CD1c-positive myeloid dendritic cell (primary cell): ENCODE data around the gene APBB2.
A peak's percentile ranks its signal among the peaks of the same experiment; 100 is the strongest.
"Not testable (repeated sequence)": the region's sequence is repeated elsewhere in the genome, so short reads cannot be mapped to it uniquely, and the experiment has no call there.

ENCODE experiments used
- DNase-seq: peaks from one replicate; pipeline ENCODE4 v3.0.0-alpha.2; 2016; ENCODE audit errors: extremely low spot score

Gene APBB2

DNA sequence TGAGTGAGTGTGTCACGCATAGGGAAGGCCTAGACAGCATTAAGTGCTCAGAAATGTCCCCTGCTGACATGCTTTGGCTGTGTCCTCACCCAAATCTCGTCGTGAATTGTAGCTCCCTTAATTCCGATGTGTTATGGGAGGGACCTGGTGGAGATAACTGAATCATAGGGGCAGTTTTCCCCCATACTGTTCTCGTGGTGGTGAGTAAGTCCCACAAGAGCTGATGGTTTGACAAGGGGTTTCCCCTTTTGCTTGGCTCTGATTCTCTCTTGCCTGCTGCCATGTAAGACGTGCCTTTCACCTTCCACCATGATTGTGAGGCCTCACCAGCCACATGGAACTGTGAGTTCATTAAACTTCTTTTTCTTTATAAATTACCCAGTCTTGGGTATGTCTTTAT is 386.6 kb downstream of the APBB2 start:
- DNase-seq: no peak

DNA sequence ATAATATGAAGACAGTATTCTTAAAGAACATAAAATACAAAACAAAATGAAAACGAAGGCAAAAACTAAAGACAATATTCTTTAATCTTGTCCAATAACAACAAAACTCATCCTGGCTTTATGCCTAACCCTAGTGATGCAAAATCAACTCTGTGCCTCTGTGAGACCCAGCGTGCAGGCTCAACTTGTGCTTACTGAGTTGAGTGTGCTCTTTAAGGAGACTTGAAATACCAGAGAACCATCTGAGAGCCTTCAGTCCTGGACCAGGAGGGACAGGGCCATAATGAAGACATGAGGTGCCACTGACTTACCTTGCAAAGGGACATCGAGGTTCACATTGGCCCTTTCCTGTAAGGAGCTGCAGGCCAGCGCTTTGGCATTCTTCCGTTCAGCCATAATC is 387.5 kb downstream of the APBB2 start:
- no peak for DNase-seq

DNA sequence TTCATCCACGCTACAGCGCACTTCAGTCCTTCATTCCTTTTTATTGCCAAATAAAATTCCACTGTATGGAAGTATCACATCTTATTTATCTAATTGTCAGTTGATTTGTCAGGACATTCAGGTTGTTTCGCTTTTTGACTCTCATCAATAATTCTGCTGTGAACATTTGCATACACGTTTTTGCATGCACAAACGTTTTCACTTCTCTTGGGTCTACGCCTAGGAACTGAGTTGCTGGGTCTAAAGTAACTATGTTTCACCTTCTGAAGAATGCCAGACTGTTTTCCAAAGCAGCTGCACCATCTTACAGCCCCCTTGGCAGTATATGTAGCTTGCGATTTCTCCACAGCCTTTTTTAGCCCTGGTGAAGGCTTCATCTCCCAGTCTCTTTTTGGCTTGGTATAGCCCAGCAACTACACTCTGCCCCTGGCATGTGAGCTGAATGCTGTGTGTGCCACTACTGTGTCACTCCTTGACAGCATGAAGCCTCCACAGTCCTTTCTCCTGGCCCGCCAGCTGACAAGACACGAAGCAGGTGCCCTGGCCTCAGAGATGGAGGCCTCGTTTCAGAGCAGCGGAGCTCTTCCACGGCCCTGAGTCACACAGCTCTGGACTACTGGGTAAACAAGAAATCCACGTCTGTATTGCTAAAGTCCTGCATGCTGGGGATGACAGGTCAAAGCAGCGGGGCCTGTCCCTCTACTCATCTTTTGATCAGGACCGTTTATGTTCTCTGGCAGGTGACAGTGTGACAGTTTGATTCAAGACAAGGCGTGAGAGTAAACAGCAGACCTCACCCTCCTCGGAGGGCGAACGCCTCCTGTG is 389.1 kb downstream of the APBB2 start:
- no peak for DNase-seq

GRCh38 chr4:40822420-40823166 is 391.7 kb downstream of the APBB2 start:
- DNase-seq: no peak

DNA sequence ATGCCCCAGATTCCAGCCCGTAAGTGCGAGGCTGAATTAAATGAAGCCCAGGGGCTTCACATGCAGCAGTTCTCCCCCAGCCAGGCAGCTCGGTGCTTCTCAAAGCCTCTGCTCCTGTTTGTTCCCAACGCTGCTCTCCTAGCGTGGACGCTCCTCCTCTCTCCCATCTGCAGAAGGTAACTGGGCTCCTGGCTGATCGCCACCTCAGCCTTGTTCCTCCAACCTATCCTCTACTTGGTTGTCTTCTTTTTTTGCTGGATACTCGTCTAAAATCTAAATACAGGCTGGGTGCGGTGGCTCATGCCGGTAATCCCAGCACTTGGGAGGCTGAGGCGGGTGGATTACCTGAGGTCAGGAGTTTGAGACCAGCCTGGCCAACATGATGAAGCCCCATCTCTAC is 394.2 kb downstream of the APBB2 start:
- no peak for DNase-seq

GRCh38 chr4:40817157-40817556 is 397.2 kb downstream of the APBB2 start:
- not testable (repeated sequence) for DNase-seq

DNA sequence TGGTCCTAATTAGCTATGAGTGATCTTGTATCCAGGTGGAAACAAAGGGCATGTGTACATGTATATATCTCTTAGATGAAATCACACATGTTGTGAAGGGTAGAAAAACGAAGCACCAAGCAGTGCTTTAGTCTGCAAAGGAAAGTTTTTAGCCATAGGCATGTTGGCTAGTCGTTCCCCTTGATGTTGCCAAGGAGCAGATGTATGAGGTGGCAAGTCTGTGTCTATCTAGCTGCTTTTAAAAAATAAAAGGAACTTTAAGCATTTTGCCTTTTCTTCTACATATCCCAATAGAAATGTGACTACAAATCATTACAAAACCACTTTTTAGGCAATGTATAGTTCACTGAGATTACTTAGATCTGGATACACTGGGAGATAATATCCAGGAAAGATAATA is 401.5 kb downstream of the APBB2 start:
- peak; percentile 17 for DNase-seq

DNA sequence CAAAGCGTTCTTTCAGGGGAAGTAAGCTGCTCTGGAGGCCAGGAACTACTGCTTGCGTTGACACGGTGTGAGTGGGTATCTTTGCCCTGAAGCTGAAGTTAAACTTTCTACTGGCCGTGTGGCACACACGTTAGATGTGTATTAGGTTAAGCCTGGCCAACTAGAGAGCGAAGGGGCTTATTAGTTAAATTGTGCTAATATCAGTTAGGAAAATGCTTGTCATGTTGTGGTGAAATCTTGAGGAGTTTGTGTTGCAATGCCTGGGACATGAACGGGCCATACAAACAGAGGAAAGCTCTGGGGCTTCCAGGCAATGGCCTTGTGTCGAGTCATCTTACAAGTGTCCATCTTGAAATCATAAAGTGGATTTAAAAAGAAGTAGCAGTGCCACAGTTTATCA is 402.0 kb downstream of the APBB2 start:
- peak; percentile 64 for DNase-seq

- peak; percentile 88 for DNase-seq
Measured at GRCh38 chr4:40811956-40812355, 402.4 kb downstream of the APBB2 start.

DNA sequence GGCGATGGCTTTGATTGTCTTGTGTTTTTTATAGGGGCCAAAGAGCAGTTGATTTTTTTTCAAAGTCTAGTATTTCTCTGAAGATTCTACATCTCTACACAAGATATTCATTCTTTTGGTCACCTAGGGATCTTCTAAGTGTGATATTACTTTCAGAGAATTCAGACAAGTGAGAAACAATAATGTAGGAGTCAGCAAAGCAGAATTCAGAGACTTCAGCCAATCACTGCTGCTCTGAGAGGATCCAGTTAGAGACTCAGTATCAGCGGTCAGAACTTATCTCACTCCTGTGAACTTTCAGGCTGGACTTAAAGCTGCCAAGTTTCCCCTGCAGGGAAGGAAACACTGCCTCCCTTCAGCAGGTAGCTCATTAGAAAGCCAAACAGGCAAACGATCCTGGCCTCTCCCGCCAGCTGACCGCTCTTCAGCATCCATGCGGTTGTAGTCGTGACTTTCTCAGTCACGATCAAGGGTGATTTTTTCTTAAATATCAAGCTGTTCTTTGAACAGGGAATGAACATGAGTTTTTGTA is 405.4 kb downstream of the APBB2 start:
- no peak for DNase-seq

DNA sequence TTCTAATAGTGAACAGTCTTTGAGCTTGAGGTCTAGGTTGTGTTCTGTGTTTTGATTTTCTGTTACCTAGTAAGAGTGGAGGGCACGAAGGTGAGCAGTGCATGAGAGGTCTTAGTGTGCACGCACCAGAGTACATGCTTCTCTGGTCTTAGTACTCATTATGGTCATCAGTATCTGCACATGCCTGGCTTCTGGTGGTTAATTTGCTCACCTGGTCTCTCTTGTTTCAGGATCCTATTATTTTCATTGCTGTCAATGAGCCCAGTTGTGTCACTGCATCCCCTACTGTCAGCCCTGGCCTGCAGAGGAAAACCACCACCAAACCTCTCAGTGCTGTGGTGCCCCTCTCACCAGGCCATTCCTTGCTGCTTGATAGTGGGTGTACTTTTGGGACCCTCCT is 409.7 kb downstream of the APBB2 start:
- no peak for DNase-seq

GRCh38 chr4:40800064-40800463 is 414.3 kb downstream of the APBB2 start:
- peak; percentile 37 for DNase-seq

DNA sequence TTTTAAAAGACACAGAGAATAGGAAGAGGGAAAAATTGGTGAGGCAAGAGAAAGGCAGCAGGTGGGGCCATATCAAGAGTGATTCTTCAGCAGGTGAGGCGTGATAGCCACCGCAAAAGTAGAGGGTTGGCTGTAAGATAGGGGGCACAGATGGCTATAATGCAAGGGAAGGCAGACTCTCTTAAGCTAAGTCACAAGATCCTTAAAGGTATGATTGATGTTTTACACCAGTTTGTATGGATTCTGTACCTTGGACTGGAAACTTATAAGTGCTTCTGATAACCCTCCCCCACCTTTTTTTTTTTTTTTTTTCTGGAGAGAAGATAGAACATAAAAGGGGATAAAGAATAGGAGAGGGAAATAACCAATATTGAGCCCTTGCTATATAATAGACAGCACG is 424.6 kb downstream of the APBB2 start:
- DNase-seq: no peak

- DNase-seq: peak; percentile 60
Measured at GRCh38 chr4:40789031-40789430, 425.3 kb downstream of the APBB2 start.

DNA sequence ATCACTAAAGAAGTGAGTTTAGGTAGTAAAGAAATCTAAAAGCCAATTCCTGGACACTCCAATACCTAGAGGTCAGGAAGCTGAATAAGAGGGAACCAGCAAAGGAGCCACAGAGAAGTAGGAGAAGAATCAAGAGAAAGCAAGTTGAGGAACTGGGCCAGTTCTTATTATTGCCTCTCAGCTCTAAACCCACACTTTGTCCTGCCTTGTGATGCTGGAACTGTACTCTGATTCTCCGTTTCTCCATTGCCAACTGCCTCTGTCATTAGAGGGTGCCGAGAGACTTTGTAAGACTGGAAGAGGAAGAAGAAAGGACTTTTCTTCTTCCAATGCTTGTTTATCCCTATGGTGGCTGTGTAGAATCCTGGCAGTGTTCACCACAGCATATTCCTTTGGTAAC is 426.0 kb downstream of the APBB2 start:
- peak; percentile 69 for DNase-seq

DNA sequence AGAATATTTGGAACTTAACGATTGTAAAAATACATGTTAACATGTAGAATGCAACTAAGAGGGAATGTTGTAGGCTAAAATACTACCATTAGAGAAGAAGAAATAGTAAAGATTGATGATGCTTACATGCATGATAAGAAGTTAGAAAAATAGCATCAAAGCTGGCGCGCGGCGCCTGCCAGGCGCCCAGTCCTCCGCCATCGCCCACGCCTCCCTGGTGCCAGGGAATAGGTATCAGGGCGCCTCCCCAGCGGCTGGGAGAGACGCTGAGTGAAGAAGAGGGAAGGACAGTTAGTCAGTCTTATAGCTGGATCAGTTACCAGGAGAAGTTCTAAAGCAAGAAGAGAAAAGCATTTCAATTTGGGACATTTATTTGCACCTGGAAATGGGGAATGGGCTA is 428.6 kb downstream of the APBB2 start:
- DNase-seq: no peak

DNA sequence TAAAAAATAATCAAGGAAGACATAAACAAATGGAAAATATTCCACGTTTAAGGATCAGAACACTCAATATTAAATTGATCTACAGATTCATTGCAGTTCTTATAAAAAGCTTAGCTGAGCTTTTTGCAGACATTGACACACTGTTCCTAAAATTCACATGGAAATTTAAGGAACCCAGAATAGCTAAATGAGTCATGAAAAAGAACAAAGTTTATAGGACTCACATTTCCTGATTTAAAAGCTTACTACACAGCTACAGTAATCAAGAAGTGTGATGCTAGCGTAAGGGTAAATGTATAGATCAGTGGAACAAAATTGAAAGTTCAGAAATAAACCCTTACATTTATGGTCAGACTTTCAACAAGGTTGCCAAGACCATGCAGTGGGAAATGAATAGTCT is 431.5 kb downstream of the APBB2 start:
- peak; percentile 78 for DNase-seq

GRCh38 chr4:40778090-40778489 is 436.3 kb downstream of the APBB2 start:
- no peak for DNase-seq

- no peak for DNase-seq
Measured at GRCh38 chr4:40769266-40769665, 445.1 kb downstream of the APBB2 start.

DNA sequence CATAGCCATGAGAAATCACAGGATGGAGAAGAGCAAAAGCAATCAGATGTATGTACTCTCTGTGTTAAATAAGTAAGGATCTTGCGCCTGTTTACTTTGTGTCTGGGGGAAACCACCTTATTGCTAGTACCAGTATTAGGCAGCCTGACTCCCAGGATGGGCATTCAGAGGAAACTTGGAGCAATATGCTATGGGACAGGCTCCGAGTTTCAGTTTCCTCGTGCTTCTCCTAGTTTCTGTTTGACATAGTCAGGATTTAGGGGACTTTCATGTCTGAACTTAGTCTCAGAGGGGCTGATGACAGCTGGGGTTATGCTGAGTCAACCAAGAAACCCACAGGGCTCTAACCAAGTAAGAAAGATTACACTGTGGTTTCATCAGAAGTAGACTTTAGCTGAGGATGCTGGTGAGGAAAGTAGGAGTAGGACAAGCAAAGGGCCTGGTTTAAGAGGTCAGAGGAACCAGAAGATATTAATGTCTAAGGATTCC is 451.1 kb downstream of the APBB2 start:
- DNase-seq: peak; percentile 12
